Stimulated activated naive B cell treated with anti-CD40 and anti-IgM and Interleukin-4, amounts not matched to agents 10 μg/mL and 1 μg/mL and 100 μg/mL, for 72 hours (primary cell): Measurements from ENCODE around the gene CTTN.
A peak's percentile ranks its signal among the peaks of the same experiment; 100 is the strongest.

Source experiments
- ATAC-seq, 2 donors: fragments of 150-1000 bp; cut with Tn5 transposase; replicated peaks; 2 replicates each; pipeline ENCODE4 v1.10.0; 2021; ENCODE audit warnings: moderate library complexity in 1 of 2
- DNase-seq: peaks from one replicate; pipeline ENCODE4 v3.0.0; 2021
- H3K27ac Mint-ChIP-seq: one replicate; pipeline ENCODE4 v1.8.0; 2022; ENCODE audit warnings: mild to moderate bottlenecking, mixed read lengths
- H3K27me3 Mint-ChIP-seq, 2 donors: one replicate each; pipeline ENCODE4 v1.8.0; 2022; ENCODE audit warnings: mixed read lengths in 2 of 2
- H3K36me3 Mint-ChIP-seq, 2 donors: one replicate each; pipeline ENCODE4 v1.8.0; 2022; ENCODE audit warnings: mixed read lengths in 2 of 2, mild to moderate bottlenecking in 1 of 2
- H3K4me1 Mint-ChIP-seq, 2 donors: one replicate each; pipeline ENCODE4 v1.8.0; 2022; ENCODE audit warnings: mixed read lengths in 2 of 2, mild to moderate bottlenecking in 1 of 2
- H3K4me3 Mint-ChIP-seq, 2 donors: one replicate each; pipeline ENCODE4 v1.8.0; 2022; ENCODE audit warnings: mild to moderate bottlenecking in 2 of 2, mixed read lengths in 2 of 2, moderate library complexity in 1 of 2
- H3K9me3 Mint-ChIP-seq, 2 donors: one replicate each; pipeline ENCODE4 v1.8.0; 2022; ENCODE audit warnings: mixed read lengths in 2 of 2, mild to moderate bottlenecking in 1 of 2

CTTN gene

GRCh38 chr11:70482529-70482917 lies 84.2 kb downstream of the CTTN start:
- Mint-ChIP-seq H3K27ac (no peak overlapping the region), H3K4me1 (no peaks in the 10 kb centered on the region), H3K9me3 (no peaks in the 10 kb centered on the region), H3K36me3 (no peaks in the 10 kb centered on the region), H3K27me3 (peaks cover 5 to 18% of the 10 kb centered on the region in 2 donors), H3K4me3 (no peak overlapping the region)
- peak in 1 of 2 donors; percentile 8 for ATAC-seq
- DNase-seq = no peak

GRCh38 chr11:70483077-70483861 lies 84.9 kb downstream of the CTTN start:
- Mint-ChIP-seq H3K4me1 (no peaks in the 10 kb centered on the region), H3K36me3 (no peaks in the 10 kb centered on the region), H3K9me3 (peaks cover 0 to 1% of the 10 kb centered on the region in 2 donors), H3K4me3 (no peak overlapping the region), H3K27ac (no peak overlapping the region), H3K27me3 (peaks cover 5 to 22% of the 10 kb centered on the region in 2 donors)
- ATAC-seq (peak; percentile 74 to 88), DNase-seq (no peak)

DNA sequence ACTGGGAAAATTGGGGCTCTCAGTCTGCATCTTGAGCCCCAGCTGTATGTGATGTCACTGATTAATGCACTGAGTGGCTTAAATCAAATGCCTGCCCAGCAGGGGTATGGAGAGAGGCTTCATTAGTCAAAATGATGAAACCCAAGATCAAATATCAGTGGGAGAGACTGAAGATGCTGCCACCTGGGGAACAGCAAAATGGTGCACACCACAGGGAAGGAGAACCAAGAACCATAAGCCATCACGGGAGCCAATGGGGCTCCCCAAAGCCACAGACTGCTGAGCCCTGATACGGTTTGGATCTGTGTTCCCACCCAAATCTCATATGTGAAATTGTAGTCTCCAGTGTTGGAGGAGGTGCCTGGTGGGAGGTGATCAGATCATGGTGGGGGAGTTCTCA lies 85.6 kb downstream of the CTTN start:
- Mint-ChIP-seq H3K4me1 (no peaks in the 10 kb centered on the region), H3K9me3 (peaks cover 0 to 1% of the 10 kb centered on the region in 2 donors), H3K4me3 (no peak overlapping the region), H3K27ac (no peak overlapping the region), H3K27me3 (peaks cover 5 to 22% of the 10 kb centered on the region in 2 donors), H3K36me3 (no peaks in the 10 kb centered on the region)
- ATAC-seq (no peak), DNase-seq (no peak)

- Mint-ChIP-seq H3K36me3 (no peaks in the 10 kb centered on the region), H3K9me3 (peaks cover 0 to 2% of the 10 kb centered on the region in 2 donors), H3K4me3 (no peak overlapping the region), H3K4me1 (peaks cover 0 to under 1% of the 10 kb centered on the region in 2 donors), H3K27me3 (peaks cover 5 to 22% of the 10 kb centered on the region in 2 donors), H3K27ac (no peak overlapping the region)
- no peak for DNase-seq
- no peak for ATAC-seq
Observed at GRCh38 chr11:70485326-70486025, 87.1 kb downstream of the CTTN start.

DNA sequence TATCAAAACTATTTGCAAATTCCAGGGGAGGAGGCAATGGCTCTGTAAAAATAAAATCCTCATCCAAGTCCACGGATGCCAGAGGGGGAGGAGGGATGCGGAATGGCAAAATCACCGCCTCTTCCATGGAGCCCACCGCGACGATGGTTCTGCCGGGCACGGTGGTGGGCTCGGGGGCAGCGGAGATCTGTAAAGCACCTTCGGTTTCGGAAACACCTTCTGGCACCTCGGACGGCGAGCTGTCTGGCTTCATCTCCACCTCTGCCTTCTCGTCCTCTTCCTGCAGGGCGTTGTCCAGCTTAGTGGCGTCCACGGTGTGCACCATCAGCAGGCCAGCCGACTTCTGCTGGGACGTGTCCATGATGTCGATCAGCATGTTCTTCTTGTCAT lies 87.7 kb downstream of the CTTN start:
- Mint-ChIP-seq H3K4me1 (peaks cover 0 to 2% of the 10 kb centered on the region in 2 donors), H3K9me3 (peaks cover 0 to 8% of the 10 kb centered on the region in 2 donors), H3K27me3 (peaks cover 5 to 22% of the 10 kb centered on the region in 2 donors), H3K36me3 (peaks cover 0 to under 1% of the 10 kb centered on the region in 2 donors), H3K27ac (no peak overlapping the region), H3K4me3 (no peak overlapping the region)
- ATAC-seq (no peak), DNase-seq (no peak)
